Effector memory CD8-positive, alpha-beta T cell (primary cell): ENCODE data around the gene TNP2.

Experiments used
- ATAC-seq: fragments of 150-1000 bp; cut with Tn5 transposase; replicated peaks from 2 replicates; pipeline ENCODE4 v1.10.0; 2021; ENCODE audit warnings: mild to moderate bottlenecking, moderate library complexity
- DNase-seq, 3 experiments: peaks; one replicate each; pipeline ENCODE4 v3.0.0; 2021
- H3K27ac Mint-ChIP-seq, 2 donors: one replicate each; pipeline ENCODE4 v1.8.0; 2022; ENCODE audit warnings: mild to moderate bottlenecking in 2 of 2, mixed read lengths in 2 of 2, moderate library complexity in 2 of 2
- H3K27me3 Mint-ChIP-seq, 2 donors: one replicate each; pipeline ENCODE4 v1.8.0; 2022; ENCODE audit warnings: mixed read lengths in 2 of 2
- H3K36me3 Mint-ChIP-seq: one replicate; pipeline ENCODE4 v1.8.0; 2022; ENCODE audit warnings: mild to moderate bottlenecking, moderate library complexity, mixed read lengths; ENCODE audit not compliant: insufficient read depth
- H3K4me1 Mint-ChIP-seq, 2 donors: one replicate each; pipeline ENCODE4 v1.8.0; 2022; ENCODE audit warnings: low read depth in 2 of 2, mixed read lengths in 2 of 2
- H3K4me3 Mint-ChIP-seq, 2 donors: one replicate each; pipeline ENCODE4 v1.8.0; 2022; ENCODE audit warnings: mild to moderate bottlenecking in 2 of 2, mixed read lengths in 2 of 2, moderate library complexity in 2 of 2
- H3K9me3 Mint-ChIP-seq, 2 donors: one replicate each; pipeline ENCODE4 v1.8.0; 2022; ENCODE audit warnings: mixed read lengths in 2 of 2
- total RNA-seq, 9 experiments: gene quantifications; one replicate each; lab custom pipeline; 2026; lab: John Stamatoyannopoulos, UW

TNP2 gene
- total RNA-seq, result 0 reads per million in 9 experiments

DNA sequence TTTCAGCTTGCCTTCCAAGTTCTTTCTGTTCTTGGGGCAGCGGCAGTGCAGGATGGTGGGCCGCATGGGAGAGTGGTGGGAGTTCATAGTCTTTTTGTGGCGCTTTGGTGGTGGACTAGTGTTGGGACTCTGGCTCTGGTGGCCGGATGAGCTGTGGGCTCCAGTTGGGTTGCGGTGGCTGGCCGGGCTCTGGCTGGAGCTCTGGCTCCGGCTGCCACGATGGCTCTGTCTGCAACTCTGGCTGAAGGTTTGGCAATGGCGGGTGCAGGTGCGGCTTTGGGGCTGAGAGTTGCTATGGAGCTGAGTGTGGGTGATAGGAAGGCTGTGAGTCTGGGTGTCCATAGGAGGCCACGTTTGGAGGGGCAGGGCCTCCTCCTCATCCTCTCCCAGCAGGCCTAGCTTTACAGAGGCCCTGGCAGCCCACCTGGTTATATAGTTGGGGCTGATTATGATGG lies at the start of gene TNP2:
Gene TNP2 (minus strand): TSS at position 405 of the 455 bp plus-strand sequence. CDS start 63 bp downstream, at position 342.
- H3K4me3 Mint-ChIP-seq, result no peak within 1 kb of the TSS
- peaks cover 2 to 3% of the 10 kb centered on the region in 2 donors for H3K4me1 Mint-ChIP-seq
- no peak for ATAC-seq
- peaks cover 2% of the 10 kb centered on the region for H3K36me3 Mint-ChIP-seq
- H3K9me3 Mint-ChIP-seq, result no peaks in the 10 kb centered on the region
- H3K27me3 Mint-ChIP-seq, result no peaks in the 10 kb centered on the region
- H3K27ac Mint-ChIP-seq, result no peak within 1 kb of the TSS
- DNase-seq, result no peak

DNA sequence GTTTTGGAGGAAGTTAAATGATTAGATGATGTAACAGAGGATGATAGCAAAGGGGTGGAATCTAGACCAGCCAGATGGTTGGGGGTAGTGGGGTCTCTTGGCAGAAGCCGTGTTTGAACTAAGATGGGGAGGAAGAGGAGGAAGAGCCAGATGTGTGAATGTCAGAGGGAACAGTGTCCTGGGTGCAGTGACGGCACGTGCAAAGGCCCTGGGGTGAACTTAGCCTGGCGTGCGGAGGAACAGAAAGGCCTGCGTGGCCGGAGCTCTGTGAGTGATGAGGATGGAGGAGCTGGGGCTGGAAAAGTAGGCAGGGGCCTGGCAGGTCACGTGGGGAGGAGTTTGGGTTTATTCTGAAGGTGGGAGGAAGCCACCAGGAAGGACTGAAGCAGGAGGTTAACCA lies 49.7 kb upstream of the TNP2 start:
- no peak for DNase-seq
- Mint-ChIP-seq H3K4me1 (no peaks in the 10 kb centered on the region), H3K36me3 (no peaks in the 10 kb centered on the region), H3K27me3 (no peaks in the 10 kb centered on the region), H3K27ac (peak overlapping the region in 1 of 2 donors; percentile 1), H3K9me3 (no peaks in the 10 kb centered on the region), H3K4me3 (no peak overlapping the region)
- no peak for ATAC-seq

GRCh38 chr16:11316331-11317015 lies 47.3 kb upstream of the TNP2 start:
- DNase-seq (no peak), ATAC-seq (no peak)
- H3K27me3 Mint-ChIP-seq, result no peaks in the 10 kb centered on the region
- no peaks in the 10 kb centered on the region for H3K36me3 Mint-ChIP-seq
- H3K4me3 Mint-ChIP-seq, result no peak overlapping the region
- peaks cover 13 to 14% of the 10 kb centered on the region in 2 donors for H3K4me1 Mint-ChIP-seq
- no peaks in the 10 kb centered on the region for H3K9me3 Mint-ChIP-seq
- no peak overlapping the region for H3K27ac Mint-ChIP-seq

DNA sequence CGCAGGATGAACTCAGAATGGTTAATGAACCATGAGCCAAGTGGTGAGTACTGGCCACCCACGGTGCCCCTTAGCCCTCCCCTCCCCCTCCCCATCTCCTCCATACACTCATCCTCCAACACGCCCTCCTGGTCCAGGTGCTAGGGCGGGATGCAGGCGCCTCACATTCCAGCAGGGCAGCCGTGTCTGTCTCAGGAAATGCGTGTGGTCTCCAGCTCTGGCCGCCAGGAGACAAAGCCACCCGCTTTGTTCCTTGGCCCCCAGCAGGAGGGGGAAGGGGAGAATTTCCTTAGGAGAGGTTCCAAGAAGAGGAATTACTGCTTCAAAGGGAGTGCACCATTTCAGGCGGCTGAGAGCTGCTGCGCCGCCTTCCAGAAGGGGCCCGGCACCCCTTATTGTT lies 46.4 kb upstream of the TNP2 start:
- ATAC-seq (no peak), DNase-seq (no peak)
- H3K27ac Mint-ChIP-seq, result no peak overlapping the region
- peaks cover 17 to 21% of the 10 kb centered on the region in 2 donors for H3K4me1 Mint-ChIP-seq
- no peaks in the 10 kb centered on the region for H3K27me3 Mint-ChIP-seq
- H3K36me3 Mint-ChIP-seq, result no peaks in the 10 kb centered on the region
- H3K4me3 Mint-ChIP-seq, result no peak overlapping the region
- no peaks in the 10 kb centered on the region for H3K9me3 Mint-ChIP-seq

DNA sequence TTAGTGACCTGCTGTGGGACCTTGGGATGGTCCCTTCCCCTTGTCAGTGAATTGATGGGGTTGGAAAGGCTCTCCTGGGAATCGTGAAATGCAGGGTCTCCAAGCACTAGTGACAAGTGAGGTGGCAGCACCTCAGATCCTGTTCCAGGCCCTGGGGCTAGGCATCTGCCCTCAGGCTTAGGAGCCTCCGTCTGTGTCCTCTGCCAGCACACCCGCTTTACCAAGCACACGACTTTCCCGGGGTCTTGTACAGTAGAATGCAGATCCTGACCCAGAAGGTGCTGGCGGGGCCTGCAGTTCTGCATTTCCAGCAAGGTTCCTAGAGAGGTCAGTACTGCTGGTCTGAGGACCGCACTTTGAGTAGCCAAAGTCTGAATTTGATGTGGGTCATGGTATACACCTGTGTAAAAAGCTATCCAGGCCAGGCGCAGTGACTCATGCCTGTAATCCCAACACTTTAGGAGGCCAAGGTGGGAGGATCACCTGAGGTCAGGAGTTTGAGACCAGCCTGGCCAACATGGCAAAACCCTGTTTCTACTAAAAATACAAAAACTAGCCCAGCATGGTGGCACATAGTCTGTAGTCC lies 45.3 kb upstream of the TNP2 start:
- no peak for DNase-seq
- H3K36me3 Mint-ChIP-seq, result no peaks in the 10 kb centered on the region
- no peak overlapping the region for H3K4me3 Mint-ChIP-seq
- no peaks in the 10 kb centered on the region for H3K9me3 Mint-ChIP-seq
- H3K27ac Mint-ChIP-seq, result no peak overlapping the region
- H3K4me1 Mint-ChIP-seq, result peaks cover 17 to 21% of the 10 kb centered on the region in 2 donors
- H3K27me3 Mint-ChIP-seq, result no peaks in the 10 kb centered on the region
- ATAC-seq, result no peak

DNA sequence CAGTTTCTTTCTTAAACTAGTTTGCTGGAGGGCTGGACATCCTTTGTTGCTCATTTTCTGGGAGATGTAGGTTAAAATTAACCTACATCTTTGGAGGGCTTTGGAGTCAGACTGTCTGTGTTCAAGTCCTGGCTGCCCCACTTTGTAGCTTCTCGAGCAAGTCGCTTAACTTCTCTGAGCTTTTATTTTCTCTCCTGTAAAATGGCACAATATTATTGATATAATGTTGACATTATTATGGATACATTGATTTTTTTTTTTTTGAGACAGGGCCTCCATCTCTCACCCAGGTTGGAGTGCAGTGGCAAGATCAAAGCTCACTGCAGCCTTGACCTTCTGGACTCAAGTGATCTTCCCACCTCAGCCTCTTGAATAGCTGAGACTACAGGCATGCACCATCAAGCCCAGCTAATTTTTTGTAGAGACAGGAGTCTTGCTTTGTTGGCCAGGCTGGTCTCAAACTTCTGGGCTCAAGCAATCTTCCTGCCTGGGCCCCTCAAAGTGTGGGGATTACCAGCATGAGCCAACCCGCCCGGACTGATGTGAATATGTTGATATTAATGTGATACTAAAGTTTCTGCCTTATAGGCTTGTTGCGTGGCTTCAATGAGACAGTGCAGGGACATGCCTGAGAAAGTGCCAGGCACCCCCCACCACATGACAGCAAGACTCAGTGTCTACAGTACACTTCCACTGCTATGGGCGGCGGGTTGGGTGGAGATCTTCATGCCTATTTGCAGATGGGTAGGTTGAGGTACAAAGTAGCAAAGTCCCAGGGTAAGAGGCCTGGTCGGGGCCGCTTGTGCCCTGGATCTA lies 44.6 kb upstream of the TNP2 start:
- Mint-ChIP-seq H3K9me3 (no peaks in the 10 kb centered on the region), H3K4me3 (no peak overlapping the region), H3K27me3 (no peaks in the 10 kb centered on the region), H3K27ac (no peak overlapping the region), H3K36me3 (no peaks in the 10 kb centered on the region), H3K4me1 (peaks cover 17 to 21% of the 10 kb centered on the region in 2 donors)
- ATAC-seq (no peak), DNase-seq (no peak)

- H3K36me3 Mint-ChIP-seq, result no peaks in the 10 kb centered on the region
- peak overlapping the region; percentile 11 to 26 for H3K27ac Mint-ChIP-seq
- peaks cover 19 to 21% of the 10 kb centered on the region in 2 donors for H3K4me1 Mint-ChIP-seq
Measured at GRCh38 chr16:11312718-11313492, 43.8 kb upstream of the TNP2 start.

DNA sequence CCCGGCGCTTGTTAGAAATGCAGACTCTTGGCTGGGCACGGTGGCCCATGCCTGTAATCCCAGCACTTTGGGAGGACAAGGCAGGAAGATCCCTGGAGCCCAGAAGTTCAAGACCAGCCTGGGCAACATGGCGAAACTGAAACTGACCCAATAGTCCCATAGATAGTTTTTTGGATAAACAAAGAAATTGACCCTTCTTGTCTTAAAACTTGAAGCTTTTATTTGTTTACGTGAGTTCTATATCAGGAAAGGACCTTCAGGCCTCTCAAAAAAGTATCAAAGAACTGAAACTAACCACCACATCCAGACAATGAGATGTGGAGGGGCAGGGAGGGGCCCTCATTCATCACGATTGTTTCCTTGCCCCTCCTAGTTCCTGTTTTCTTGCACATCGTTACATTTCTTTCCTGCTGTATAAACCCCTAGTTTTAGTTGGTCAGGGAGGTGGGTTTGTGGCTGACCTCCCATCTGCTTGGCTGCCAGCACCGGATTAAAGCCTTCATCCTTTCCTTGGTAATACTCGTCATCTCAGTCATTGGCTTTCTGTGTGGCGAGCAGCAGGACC lies 42.0 kb upstream of the TNP2 start:
- Mint-ChIP-seq H3K36me3 (no peaks in the 10 kb centered on the region), H3K27me3 (no peaks in the 10 kb centered on the region), H3K9me3 (no peaks in the 10 kb centered on the region), H3K4me1 (peaks cover 19 to 21% of the 10 kb centered on the region in 2 donors), H3K4me3 (peak overlapping the region; percentile 21 to 60), H3K27ac (peak overlapping the region; percentile 62 to 85)
- ATAC-seq, result peak; percentile 61
- peak; percentile 9 to 38 (median 12) for DNase-seq

More at GRCh38 chr16:11312718-11313492, 43.8 kb upstream of the TNP2 start:
- Mint-ChIP-seq H3K4me3 (peak overlapping the region; percentile 1 to 36), H3K27me3 (no peaks in the 10 kb centered on the region), H3K9me3 (no peaks in the 10 kb centered on the region)
- DNase-seq (peak in 1 of 3 experiments; percentile 17), ATAC-seq (peak; percentile 25)

- Mint-ChIP-seq H3K36me3 (no peaks in the 10 kb centered on the region), H3K4me3 (peak overlapping the region in 1 of 2 donors; percentile 60), H3K27me3 (no peaks in the 10 kb centered on the region), H3K27ac (peak overlapping the region in 1 of 2 donors; percentile 85), H3K9me3 (no peaks in the 10 kb centered on the region), H3K4me1 (peaks cover 19 to 21% of the 10 kb centered on the region in 2 donors)
- no peak for DNase-seq
- no peak for ATAC-seq
Measured at GRCh38 chr16:11310634-11310977, 41.5 kb upstream of the TNP2 start.

DNA sequence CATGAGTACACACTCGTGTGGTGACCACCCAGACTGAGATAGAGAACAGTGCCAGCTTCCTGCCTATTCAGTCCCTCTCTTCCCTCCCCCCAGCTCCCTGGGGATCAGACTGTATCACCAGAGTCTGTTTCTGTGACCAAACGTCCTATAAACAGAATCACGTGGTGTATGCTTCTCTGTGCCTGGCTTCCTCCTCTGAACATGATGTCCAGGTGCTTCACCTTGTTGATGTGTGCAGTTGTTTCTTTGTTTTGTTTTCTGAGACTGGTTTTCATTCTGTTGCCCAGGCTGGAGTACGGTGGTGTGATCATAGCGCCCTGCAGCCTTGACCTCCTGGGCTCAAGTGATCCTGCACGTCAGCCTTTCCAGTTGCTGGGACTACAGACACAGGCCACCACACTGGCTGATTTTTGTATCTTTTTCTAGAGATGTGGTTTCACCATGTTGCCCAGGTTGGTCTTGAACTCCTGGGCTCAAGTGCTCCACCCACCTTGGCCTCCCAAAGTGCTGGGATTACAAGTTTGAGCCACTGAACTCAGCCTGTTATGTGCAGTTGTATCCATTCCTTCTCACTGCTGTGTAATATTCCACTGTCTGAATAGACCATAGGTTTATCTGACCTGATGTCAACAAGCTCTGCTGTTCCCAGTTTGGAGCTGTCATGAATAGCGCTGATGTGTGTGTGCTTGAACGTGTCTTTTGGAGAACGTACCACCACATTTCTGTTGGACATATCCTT lies 40.9 kb upstream of the TNP2 start:
- Mint-ChIP-seq H3K27me3 (no peaks in the 10 kb centered on the region), H3K4me1 (peaks cover 19 to 21% of the 10 kb centered on the region in 2 donors), H3K27ac (no peak overlapping the region), H3K4me3 (no peak overlapping the region), H3K36me3 (no peaks in the 10 kb centered on the region), H3K9me3 (no peaks in the 10 kb centered on the region)
- DNase-seq (no peak), ATAC-seq (no peak)

DNA sequence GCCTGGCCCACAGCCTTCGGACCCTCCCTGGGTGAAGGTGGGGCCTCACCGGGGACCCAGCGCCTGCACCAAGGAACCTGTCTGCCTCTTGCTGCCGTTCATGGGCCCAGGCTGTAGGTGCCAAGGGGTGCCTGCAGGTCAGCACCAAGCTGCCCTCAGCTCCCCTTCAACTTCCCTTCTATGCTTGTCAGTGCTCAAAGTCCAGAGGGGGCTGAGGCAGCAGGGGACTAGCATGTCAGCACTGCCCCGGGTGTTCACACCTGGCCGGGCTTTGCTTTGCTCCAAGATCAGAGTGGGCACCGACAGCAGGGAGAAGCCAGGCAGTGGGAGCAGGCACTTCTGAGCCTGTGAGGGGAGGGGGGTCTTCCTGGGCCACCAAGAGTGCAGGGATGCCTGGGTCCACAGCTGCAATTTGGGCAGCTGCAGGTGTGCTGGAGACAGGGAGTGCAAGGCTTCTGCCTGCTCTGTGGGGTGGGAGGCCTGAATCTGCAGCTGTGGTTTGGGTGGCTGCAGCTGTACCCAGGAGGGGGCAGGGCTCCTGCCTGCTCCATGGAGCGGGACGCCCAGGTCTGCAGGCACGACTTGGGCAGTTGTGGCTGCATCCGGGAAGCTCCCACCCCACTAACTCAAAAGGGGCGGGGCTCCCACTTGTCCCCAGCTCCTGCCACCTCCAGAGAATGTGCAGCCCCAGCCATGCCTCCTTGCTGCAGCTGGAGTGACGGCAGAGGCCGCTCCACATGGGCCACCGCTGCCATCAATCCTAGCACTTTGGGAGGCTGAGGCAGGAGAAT lies 39.6 kb upstream of the TNP2 start:
- H3K4me3 Mint-ChIP-seq, result no peak overlapping the region
- H3K36me3 Mint-ChIP-seq, result no peaks in the 10 kb centered on the region

More for the DNA sequence above, 39.6 kb upstream of the TNP2 start:
- no peak overlapping the region for H3K27ac Mint-ChIP-seq
- H3K4me1 Mint-ChIP-seq, result peaks cover 19 to 21% of the 10 kb centered on the region in 2 donors
- ATAC-seq, result no peak
- peaks cover 0 to 8% of the 10 kb centered on the region in 2 donors for H3K27me3 Mint-ChIP-seq
- no peak for DNase-seq
- H3K9me3 Mint-ChIP-seq, result no peaks in the 10 kb centered on the region
